C4-2B (cell line): ENCODE measurements around the gene C16orf86.

Source experiments
- H3K27ac ChIP-seq: fragments of 450-650 bp; 2 replicates; pipeline ENCODE4 v1.5.1; 2017
- ZFX ChIP-seq: fragments of 450-650 bp; IDR thresholded peaks from 2 replicates; pipeline ENCODE4 v1.6.1; 2017
- TF ChIP-seq, protein P1 (sequence below): fragments of 450-650 bp; conservative IDR thresholded peaks from 2 replicates; pipeline ENCODE4 v1.5.1; 2017; ENCODE audit warnings: mild to moderate bottlenecking

The C16orf86 gene

DNA sequence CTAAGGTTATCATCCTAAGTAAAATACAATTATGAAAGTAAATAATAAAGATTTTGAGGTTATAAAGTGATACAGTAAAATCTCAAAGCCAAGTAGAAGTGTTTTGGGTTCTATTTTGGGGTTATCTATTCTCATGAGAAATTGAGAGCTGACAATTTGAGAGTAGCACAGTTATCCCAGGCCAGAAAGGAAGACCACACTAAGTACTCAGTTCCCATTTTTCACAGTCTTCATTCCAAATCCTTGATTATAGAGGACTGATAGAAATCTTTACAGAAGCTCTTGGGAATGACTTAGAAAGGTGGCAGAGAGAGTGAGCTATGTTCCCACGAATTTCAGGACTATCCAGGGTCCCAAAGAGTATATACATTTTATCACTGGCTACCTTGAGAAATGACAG lies 47.9 kb downstream of the C16orf86 start:
- H3K27ac ChIP-seq: no peak overlapping the region
- TF ChIP-seq ZFX: no peak
- TF ChIP-seq, protein P1, sequence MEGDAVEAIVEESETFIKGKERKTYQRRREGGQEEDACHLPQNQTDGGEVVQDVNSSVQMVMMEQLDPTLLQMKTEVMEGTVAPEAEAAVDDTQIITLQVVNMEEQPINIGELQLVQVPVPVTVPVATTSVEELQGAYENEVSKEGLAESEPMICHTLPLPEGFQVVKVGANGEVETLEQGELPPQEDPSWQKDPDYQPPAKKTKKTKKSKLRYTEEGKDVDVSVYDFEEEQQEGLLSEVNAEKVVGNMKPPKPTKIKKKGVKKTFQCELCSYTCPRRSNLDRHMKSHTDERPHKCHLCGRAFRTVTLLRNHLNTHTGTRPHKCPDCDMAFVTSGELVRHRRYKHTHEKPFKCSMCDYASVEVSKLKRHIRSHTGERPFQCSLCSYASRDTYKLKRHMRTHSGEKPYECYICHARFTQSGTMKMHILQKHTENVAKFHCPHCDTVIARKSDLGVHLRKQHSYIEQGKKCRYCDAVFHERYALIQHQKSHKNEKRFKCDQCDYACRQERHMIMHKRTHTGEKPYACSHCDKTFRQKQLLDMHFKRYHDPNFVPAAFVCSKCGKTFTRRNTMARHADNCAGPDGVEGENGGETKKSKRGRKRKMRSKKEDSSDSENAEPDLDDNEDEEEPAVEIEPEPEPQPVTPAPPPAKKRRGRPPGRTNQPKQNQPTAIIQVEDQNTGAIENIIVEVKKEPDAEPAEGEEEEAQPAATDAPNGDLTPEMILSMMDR: no peak

DNA sequence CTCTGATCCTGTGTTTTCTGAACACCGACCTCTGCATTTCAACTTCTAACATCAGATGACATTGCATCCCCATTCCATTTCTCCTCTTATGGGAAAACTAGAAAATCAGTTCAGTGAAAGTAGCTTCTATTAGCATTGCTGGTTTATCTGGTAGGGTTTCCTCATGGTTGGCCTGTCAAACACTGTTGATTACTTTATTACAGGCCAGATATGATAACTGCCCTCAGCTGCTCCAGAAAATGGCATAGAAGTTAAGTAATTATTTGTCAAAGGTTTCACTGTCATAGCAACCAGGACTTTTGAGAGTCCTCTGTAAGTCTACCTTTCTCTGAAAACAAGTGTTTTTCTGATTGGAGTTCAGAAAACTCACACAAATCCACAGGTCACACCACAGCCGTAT lies 49.5 kb downstream of the C16orf86 start:
- H3K27ac ChIP-seq: no peak overlapping the region
- no peak for TF ChIP-seq ZFX
- TF ChIP-seq, protein P1: no peak
